ENCODE data around the gene SLC25A24. TPM values are rescaled to one million over a fixed set of nuclear protein-coding genes. Genes with fewer than 3 reads are reported as not detected.
"Not testable (repeated sequence)": the region's sequence is repeated elsewhere in the genome, so short reads cannot be mapped to it uniquely, and the experiment has no call there.

The SLC25A24 gene
- total and polyA plus RNA-seq, 4 donors = 1.3 to 8.6 (median 3.0) TPM

DNA sequence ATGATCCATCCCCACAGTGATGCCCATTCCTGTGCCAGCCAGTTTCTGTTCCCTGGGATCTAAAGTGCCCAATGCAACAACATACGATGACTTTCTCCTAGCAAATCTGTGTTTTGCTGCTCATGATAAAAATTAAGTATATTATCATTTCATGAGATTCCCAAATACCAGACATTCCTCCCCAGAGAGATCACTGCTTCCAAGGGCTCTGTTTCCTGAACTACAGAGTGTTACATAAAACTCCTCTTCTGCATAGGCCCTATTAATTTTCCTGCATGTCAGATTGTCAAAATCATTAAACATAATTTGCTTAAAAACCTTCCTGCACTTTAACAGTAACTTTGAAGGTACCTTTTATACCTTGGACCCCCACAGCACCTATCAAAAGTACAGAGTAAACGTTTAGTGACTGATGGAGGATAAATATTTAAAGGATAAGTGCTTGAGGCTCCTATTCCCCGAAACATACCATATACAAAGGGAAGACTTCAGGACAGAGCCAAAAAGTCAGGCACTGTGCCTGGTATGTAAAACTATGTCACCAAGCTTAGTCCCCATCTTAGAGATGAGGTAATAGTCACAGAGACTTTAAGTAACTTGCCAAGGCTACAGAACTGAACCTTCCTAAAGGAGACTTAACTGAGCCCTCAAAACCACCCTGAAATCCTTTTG is 50.2 kb downstream of the SLC25A24 start:
- DNase-seq (ENCODE audit: low spot score) = no peak
- Histone ChIP-seq H3K27me3 (ENCODE audit: control insufficient read depth in 4 of 4, insufficient read depth in 4 of 4, low read length in 3 of 4) (no peaks in the 10 kb centered on the region), H3K4me3 (ENCODE audit: low read depth in 1 of 3, low read length in 3 of 3) (no peak overlapping the region), H3K9ac (ENCODE audit: low read depth in 1 of 2, low read length in 2 of 2) (no peak overlapping the region), H3K27ac (ENCODE audit: low read depth in 1 of 2, low read length in 2 of 2) (no peak overlapping the region), H3K4me1 (ENCODE audit: control insufficient read depth in 4 of 4, insufficient read depth in 4 of 4, low read length in 3 of 4) (no peaks in the 10 kb centered on the region), H3K9me3 (ENCODE audit: control insufficient read depth in 4 of 4, low read length in 3 of 4) (no peaks in the 10 kb centered on the region), H3K36me3 (ENCODE audit: control insufficient read depth in 4 of 4, insufficient read depth in 3 of 4, low read depth in 1 of 4, low read length in 3 of 4) (peaks cover 0 to 3% (median 0%) of the 10 kb centered on the region in 4 donors)
- TF ChIP-seq REST (IDR thresholded peaks at IDR 0.05) = no peak
- TF ChIP-seq, protein P1, sequence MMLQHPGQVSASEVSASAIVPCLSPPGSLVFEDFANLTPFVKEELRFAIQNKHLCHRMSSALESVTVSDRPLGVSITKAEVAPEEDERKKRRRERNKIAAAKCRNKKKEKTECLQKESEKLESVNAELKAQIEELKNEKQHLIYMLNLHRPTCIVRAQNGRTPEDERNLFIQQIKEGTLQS (IDR thresholded peaks at IDR 0.05) = no peak
- TF ChIP-seq ZBTB33 (IDR thresholded peaks at IDR 0.05) = no peak
- TF ChIP-seq GABPA (IDR thresholded peaks at IDR 0.05 in 1 of 2, conservative IDR thresholded peaks at IDR 0.05 in 1 of 2) = no peak
- TF ChIP-seq SP1 (IDR thresholded peaks at IDR 0.05) = no peak
- 69% methylated on average over 3 of the region's 3 CpGs for WGBS

DNA sequence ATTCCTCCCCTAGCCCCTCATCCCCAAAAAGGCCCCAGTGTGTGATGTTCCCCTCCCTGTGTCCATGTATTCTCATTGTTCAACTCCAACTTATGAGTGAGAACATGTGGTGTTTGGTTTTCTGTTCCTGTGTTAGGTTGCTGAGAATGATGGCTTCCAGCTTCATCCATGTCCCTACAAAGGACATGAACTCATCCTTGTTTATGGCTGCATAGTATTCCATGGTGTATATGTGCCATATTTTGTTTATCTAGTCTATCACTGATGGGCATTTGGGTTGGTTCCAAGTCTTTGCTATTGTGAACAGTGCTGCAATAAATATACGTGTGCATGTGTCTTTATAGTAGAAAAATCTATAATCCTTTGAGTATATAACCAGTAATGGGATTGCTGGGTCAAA is 55.6 kb downstream of the SLC25A24 start:
- H3K27me3 ChIP-seq (ENCODE audit: control insufficient read depth in 4 of 4, insufficient read depth in 4 of 4, low read length in 3 of 4); H3K9ac ChIP-seq (ENCODE audit: low read depth in 1 of 2, low read length in 2 of 2); H3K4me3 ChIP-seq (ENCODE audit: low read depth in 1 of 3, low read length in 3 of 3); H3K9me3 ChIP-seq (ENCODE audit: control insufficient read depth in 4 of 4, low read length in 3 of 4); DNase-seq (ENCODE audit: low spot score); H3K36me3 ChIP-seq (ENCODE audit: control insufficient read depth in 4 of 4, insufficient read depth in 3 of 4, low read depth in 1 of 4, low read length in 3 of 4); H3K4me1 ChIP-seq (ENCODE audit: control insufficient read depth in 4 of 4, insufficient read depth in 4 of 4, low read length in 3 of 4); H3K27ac ChIP-seq (ENCODE audit: low read depth in 1 of 2, low read length in 2 of 2): not testable (repeated sequence)
- WGBS = 94% methylated on average over 1 of the region's 1 CpG

DNA sequence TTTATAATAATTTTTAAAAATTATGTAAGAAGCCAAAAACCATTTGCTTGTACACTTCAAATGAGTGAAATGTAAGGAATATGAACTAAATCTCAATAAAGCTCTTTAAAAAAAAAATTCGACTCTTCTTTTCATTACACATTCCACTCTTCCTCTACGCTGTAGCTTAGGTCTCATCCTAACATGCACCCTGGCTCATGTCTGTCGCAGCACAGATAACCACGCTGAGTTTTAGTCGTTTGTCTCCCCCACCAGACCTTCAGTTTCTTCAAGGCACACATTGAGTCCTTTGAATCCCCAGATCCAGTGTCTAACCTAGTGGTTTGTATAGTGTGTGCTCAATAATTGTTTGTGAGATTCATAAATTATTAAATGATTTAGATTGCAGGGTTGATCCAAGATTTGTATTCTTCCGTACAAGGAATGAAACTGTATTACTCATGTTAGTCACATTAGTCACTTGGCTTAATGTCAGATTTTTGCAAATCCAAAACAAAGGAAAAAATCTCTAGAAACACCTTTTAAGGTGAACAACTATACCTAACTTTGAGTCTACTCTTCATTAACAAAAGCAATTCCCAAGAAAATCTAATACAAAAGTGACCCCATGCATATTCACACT is 57.3 kb downstream of the SLC25A24 start:
- H3K9me3 ChIP-seq (ENCODE audit: control insufficient read depth in 4 of 4, low read length in 3 of 4) = no peaks in the 10 kb centered on the region
- peaks cover 0 to 4% (median 0%) of the 10 kb centered on the region in 4 donors for H3K27me3 ChIP-seq (ENCODE audit: control insufficient read depth in 4 of 4, insufficient read depth in 4 of 4, low read length in 3 of 4)
- DNase-seq (ENCODE audit: low spot score) = no peak
- no peak overlapping the region for H3K27ac ChIP-seq (ENCODE audit: low read depth in 1 of 2, low read length in 2 of 2)
- H3K9ac ChIP-seq (ENCODE audit: low read depth in 1 of 2, low read length in 2 of 2) = no peak overlapping the region
- H3K4me1 ChIP-seq (ENCODE audit: control insufficient read depth in 4 of 4, insufficient read depth in 4 of 4, low read length in 3 of 4) = no peaks in the 10 kb centered on the region
- WGBS = 85% methylated on average over 6 of the region's 6 CpGs
- H3K4me3 ChIP-seq (ENCODE audit: low read depth in 1 of 3, low read length in 3 of 3) = no peak overlapping the region
- peaks cover 0 to 3% (median under 1%) of the 10 kb centered on the region in 4 donors for H3K36me3 ChIP-seq (ENCODE audit: control insufficient read depth in 4 of 4, insufficient read depth in 3 of 4, low read depth in 1 of 4, low read length in 3 of 4)
- TF ChIP-seq YY1 (IDR thresholded peaks at IDR 0.05) = no peak
- no peak for TF ChIP-seq GABPA (IDR thresholded peaks at IDR 0.05 in 1 of 2, conservative IDR thresholded peaks at IDR 0.05 in 1 of 2)
- TF ChIP-seq, protein P2, sequence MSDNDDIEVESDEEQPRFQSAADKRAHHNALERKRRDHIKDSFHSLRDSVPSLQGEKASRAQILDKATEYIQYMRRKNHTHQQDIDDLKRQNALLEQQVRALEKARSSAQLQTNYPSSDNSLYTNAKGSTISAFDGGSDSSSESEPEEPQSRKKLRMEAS (IDR thresholded peaks at IDR 0.05) = no peak
- TF ChIP-seq CTCF (IDR thresholded peaks at IDR 0.05; ENCODE audit: low read depth, low read length, missing input control) = no peak
- TF ChIP-seq, protein P1 (IDR thresholded peaks at IDR 0.05) = no peak
- no peak for TF ChIP-seq RXRA (IDR thresholded peaks at IDR 0.05)
- no peak for TF ChIP-seq HNF4A (conservative IDR thresholded peaks at IDR 0.05)
- TF ChIP-seq HNF4G (IDR thresholded peaks at IDR 0.05) = no peak
- no peak for TF ChIP-seq NR2F2 (IDR thresholded peaks at IDR 0.05)
- no peak for TF ChIP-seq TAF1 (conservative IDR thresholded peaks at IDR 0.05)
- no peak for TF ChIP-seq FOXA2 (IDR thresholded peaks at IDR 0.05)
- no peak for TF ChIP-seq RAD21 (IDR thresholded peaks at IDR 0.05)

Measured in liver (tissue), 9 donors.